Measurements from ENCODE around the gene FAM3D. TPM values are rescaled to one million over a fixed set of nuclear protein-coding genes. Genes with fewer than 3 reads are reported as not detected.
"Not testable (repeated sequence)": the region's sequence is repeated elsewhere in the genome, so short reads cannot be mapped to it uniquely, and the experiment has no call there.

The FAM3D gene
- total RNA-seq = 4.0 TPM
- long read RNA-seq, partial matches to known transcripts = 0 of 1 reads
- long read RNA-seq, other reads (novel, unspliced or antisense) = 0 of 1 reads

- no peaks in the 10 kb centered on the region for H3K27me3 ChIP-seq
- H3K9me3 ChIP-seq = no peaks in the 10 kb centered on the region
- peak; percentile 88 for ATAC-seq
- no peaks in the 10 kb centered on the region for H3K36me3 ChIP-seq
- H3K4me1 ChIP-seq = peaks cover 4% of the 10 kb centered on the region
- no peak within 1 kb of the TSS for H3K27ac ChIP-seq
- TF ChIP-seq CTCF (IDR thresholded peaks at IDR 0.05) = no peak
- intact Hi-C loops (cut with DNase I) = no loop called here
- no peak for DNase-seq
- H3K4me3 ChIP-seq = no peak within 1 kb of the TSS
Observed at GRCh38 chr3:58666683-58667082, at the start of gene FAM3D. TSS of gene FAM3D (minus strand) at chr3:58666774. CDS start at chr3:58655563, 11,211 bp downstream.

- Histone ChIP-seq H3K27ac (no peak overlapping the region), H3K9me3 (no peaks in the 10 kb centered on the region), H3K4me1 (no peaks in the 10 kb centered on the region), H3K4me3 (no peak overlapping the region), H3K36me3 (no peaks in the 10 kb centered on the region), H3K27me3 (no peaks in the 10 kb centered on the region)
- DNase-seq (no peak), ATAC-seq (no peak)
- intact Hi-C loops (cut with DNase I) = no loop called here
- no peak for TF ChIP-seq CTCF (IDR thresholded peaks at IDR 0.05)
Observed at GRCh38 chr3:58713715-58714401, 47.3 kb upstream of the FAM3D start.

GRCh38 chr3:58711871-58712270 lies 45.3 kb upstream of the FAM3D start:
- no peak overlapping the region for H3K4me3 ChIP-seq
- no peaks in the 10 kb centered on the region for H3K27me3 ChIP-seq
- ATAC-seq (no peak), DNase-seq (no peak)
- intact Hi-C loops (cut with DNase I) = no loop called here
- no peak for TF ChIP-seq CTCF (IDR thresholded peaks at IDR 0.05)
- no peaks in the 10 kb centered on the region for H3K36me3 ChIP-seq
- no peaks in the 10 kb centered on the region for H3K9me3 ChIP-seq
- no peak overlapping the region for H3K27ac ChIP-seq
- H3K4me1 ChIP-seq = no peaks in the 10 kb centered on the region

- H3K36me3 ChIP-seq; intact Hi-C loops (cut with DNase I); DNase-seq; H3K27ac ChIP-seq; H3K9me3 ChIP-seq; H3K27me3 ChIP-seq; ATAC-seq; H3K4me1 ChIP-seq; H3K4me3 ChIP-seq: not testable (repeated sequence)
Observed at GRCh38 chr3:58708983-58709382, 42.4 kb upstream of the FAM3D start.

- H3K27me3 ChIP-seq = no peaks in the 10 kb centered on the region
- no peak overlapping the region for H3K4me3 ChIP-seq
- TF ChIP-seq CTCF (IDR thresholded peaks at IDR 0.05) = no peak
- intact Hi-C loops (cut with DNase I) = no loop called here
- ATAC-seq = no peak
- H3K27ac ChIP-seq = no peak overlapping the region
- no peak for DNase-seq
- H3K9me3 ChIP-seq = no peaks in the 10 kb centered on the region
- H3K4me1 ChIP-seq = no peaks in the 10 kb centered on the region
- no peaks in the 10 kb centered on the region for H3K36me3 ChIP-seq
Observed at GRCh38 chr3:58708116-58708791, 41.7 kb upstream of the FAM3D start.

GRCh38 chr3:58707390-58707930 lies 40.9 kb upstream of the FAM3D start:
- ATAC-seq (no peak), DNase-seq (no peak)
- no peaks in the 10 kb centered on the region for H3K9me3 ChIP-seq
- H3K27me3 ChIP-seq = no peaks in the 10 kb centered on the region
- H3K4me3 ChIP-seq = no peak overlapping the region
- no peak for TF ChIP-seq CTCF (IDR thresholded peaks at IDR 0.05)
- no peaks in the 10 kb centered on the region for H3K4me1 ChIP-seq
- H3K27ac ChIP-seq = no peak overlapping the region
- no peaks in the 10 kb centered on the region for H3K36me3 ChIP-seq
- intact Hi-C loops (cut with DNase I) = no loop called here
